Memory B cell (primary cell): ENCODE measurements around the gene ADCY10.
"Not testable (repeated sequence)": the region's sequence is repeated elsewhere in the genome, so short reads cannot be mapped to it uniquely, and the experiment has no call there.

Experiments
- ATAC-seq: fragments of 150-1000 bp; cut with Tn5 transposase; 2 replicates; pipeline ENCODE4 v1.10.0; 2021; ENCODE audit warnings: low read depth, mild to moderate bottlenecking, moderate library complexity
- DNase-seq, 2 donors: peaks; one replicate each; pipeline ENCODE4 v3.0.0; 2022; ENCODE audit warnings: low spot score in 2 of 2
- H3K27ac Mint-ChIP-seq: one replicate; pipeline ENCODE4 v1.8.0; 2022; ENCODE audit warnings: mild to moderate bottlenecking, moderate library complexity, mixed read lengths
- H3K27me3 Mint-ChIP-seq: one replicate; pipeline ENCODE4 v1.8.0; 2022; ENCODE audit warnings: mixed read lengths
- H3K36me3 Mint-ChIP-seq: one replicate; pipeline ENCODE4 v1.8.0; 2022; ENCODE audit warnings: mild to moderate bottlenecking, mixed read lengths
- H3K4me1 Mint-ChIP-seq: one replicate; pipeline ENCODE4 v1.8.0; 2022; ENCODE audit warnings: mixed read lengths
- H3K4me3 Mint-ChIP-seq: one replicate; pipeline ENCODE4 v1.8.0; 2022; ENCODE audit warnings: mild to moderate bottlenecking, moderate library complexity, mixed read lengths
- H3K9me3 Mint-ChIP-seq: one replicate; pipeline ENCODE4 v1.8.0; 2022; ENCODE audit warnings: mixed read lengths

Gene ADCY10

DNA sequence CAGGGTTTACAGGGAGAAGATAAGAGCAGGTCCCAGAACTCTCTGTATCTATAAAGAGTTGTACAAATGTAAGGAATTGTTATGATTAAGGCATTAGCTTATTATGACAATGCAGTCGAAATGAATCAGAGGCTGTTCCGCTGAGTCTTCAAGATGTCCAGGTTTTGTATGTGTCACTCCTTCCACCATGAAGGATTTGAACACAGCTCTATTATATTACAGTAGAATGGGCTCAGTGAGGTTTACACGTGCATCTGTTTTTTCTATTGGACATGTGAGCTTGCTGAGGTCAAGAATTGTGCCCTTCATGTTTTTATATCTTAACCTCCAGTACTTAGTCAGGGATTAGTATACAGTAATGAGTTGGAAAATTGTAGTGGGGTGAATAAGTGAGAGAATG, 105.8 kb downstream of the ADCY10 start:
- DNase-seq (no peak), ATAC-seq (no peak)
- Mint-ChIP-seq H3K27ac (no peak overlapping the region), H3K9me3 (peaks cover 11% of the 10 kb centered on the region), H3K4me3 (no peak overlapping the region), H3K36me3 (peaks cover 9% of the 10 kb centered on the region), H3K27me3 (peaks cover 2% of the 10 kb centered on the region), H3K4me1 (peaks cover 17% of the 10 kb centered on the region)

- peaks cover 17% of the 10 kb centered on the region for H3K4me1 Mint-ChIP-seq
- not testable (repeated sequence) for H3K27me3 Mint-ChIP-seq, H3K36me3 Mint-ChIP-seq, ATAC-seq, H3K27ac Mint-ChIP-seq, H3K4me3 Mint-ChIP-seq, DNase-seq, H3K9me3 Mint-ChIP-seq
Measured at GRCh38 chr1:167806676-167807075, 107.3 kb downstream of the ADCY10 start.

DNA sequence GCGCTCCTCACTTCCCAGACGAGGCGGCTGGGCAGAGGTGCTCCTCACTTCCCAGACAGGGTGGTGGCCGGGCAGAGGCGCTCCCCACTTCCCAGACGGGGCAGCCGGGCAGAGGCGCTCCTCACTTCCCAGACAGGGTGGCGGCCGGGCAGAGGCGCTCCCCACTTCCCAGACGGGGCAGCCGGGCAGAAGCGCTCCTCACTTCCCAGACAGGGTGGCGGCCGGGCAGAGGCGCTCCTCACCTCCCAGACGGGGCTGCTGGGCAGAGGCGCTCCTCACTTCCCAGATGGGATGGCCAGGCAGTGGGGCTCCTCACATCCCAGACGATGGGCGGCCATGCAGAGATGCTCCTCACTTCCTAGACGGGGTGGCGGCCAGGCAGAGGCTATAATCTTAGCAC, 107.7 kb downstream of the ADCY10 start:
- H3K4me3 Mint-ChIP-seq, ATAC-seq, H3K9me3 Mint-ChIP-seq, H3K27me3 Mint-ChIP-seq, DNase-seq, H3K27ac Mint-ChIP-seq, H3K36me3 Mint-ChIP-seq: not testable (repeated sequence)
- H3K4me1 Mint-ChIP-seq = peaks cover 17% of the 10 kb centered on the region

DNA sequence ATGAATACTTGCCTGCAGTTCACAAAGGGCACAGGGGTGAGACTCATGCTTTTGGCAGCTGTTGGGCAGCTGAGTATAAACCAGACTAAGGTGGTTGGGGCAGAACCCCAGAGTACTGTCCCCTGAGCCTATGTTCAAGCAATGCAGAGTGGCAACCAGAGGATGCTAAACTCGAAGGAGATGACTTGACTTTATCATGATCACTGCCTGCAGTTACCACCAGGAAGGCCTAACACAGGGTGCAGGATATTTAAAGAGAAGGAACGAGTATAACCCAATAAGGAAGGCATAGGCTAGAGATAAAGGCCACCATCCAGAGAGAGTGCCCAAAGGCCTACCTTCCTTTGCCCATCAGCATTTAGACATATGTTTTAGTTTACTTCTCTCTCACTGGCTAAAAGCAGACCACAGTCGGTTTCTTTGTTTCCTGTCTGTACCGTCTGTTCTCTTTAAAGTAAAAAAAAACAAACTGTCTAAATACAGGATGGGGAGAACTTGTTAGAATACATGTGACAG, 108.8 kb downstream of the ADCY10 start:
- peaks cover 17% of the 10 kb centered on the region for H3K4me1 Mint-ChIP-seq
- no peaks in the 10 kb centered on the region for H3K36me3 Mint-ChIP-seq
- no peak overlapping the region for H3K4me3 Mint-ChIP-seq
- no peaks in the 10 kb centered on the region for H3K9me3 Mint-ChIP-seq
- peak overlapping the region; percentile 47 for H3K27ac Mint-ChIP-seq
- H3K27me3 Mint-ChIP-seq = peaks cover 2% of the 10 kb centered on the region
- ATAC-seq (no peak), DNase-seq (no peak)

GRCh38 chr1:167803358-167804207, 110.4 kb downstream of the ADCY10 start:
- Mint-ChIP-seq H3K27me3 (no peaks in the 10 kb centered on the region), H3K27ac (peak overlapping the region; percentile 42), H3K4me1 (peaks cover 17% of the 10 kb centered on the region), H3K9me3 (no peaks in the 10 kb centered on the region), H3K4me3 (no peak overlapping the region), H3K36me3 (no peaks in the 10 kb centered on the region)
- ATAC-seq (peak; percentile 98), DNase-seq (peak; percentile 88 to 89)

DNA sequence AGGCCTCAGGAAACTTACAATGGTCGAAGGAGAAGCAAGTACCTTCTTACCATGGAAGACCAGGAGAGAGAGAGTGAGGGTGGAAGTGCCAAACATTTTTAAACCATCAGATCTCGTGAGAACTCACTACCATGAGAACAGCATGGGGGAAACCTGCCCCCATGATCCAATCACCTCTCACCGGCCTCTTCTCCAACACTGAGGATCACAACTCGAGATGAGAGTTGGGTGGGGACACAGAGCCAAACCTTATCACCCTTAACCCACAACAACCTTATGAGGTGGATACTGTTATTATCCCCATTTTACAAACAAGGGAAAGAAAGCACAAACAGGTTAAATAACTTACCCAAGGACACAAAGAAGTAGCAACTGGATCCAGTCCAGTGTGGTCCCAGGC, 111.7 kb downstream of the ADCY10 start:
- H3K4me3 Mint-ChIP-seq = no peak overlapping the region
- no peaks in the 10 kb centered on the region for H3K9me3 Mint-ChIP-seq
- peaks cover 17% of the 10 kb centered on the region for H3K4me1 Mint-ChIP-seq

GRCh38 chr1:167800251-167800650, 113.7 kb downstream of the ADCY10 start:
- no peak overlapping the region for H3K27ac Mint-ChIP-seq
- no peak for ATAC-seq

More for the DNA sequence above, 111.7 kb downstream of the ADCY10 start:
- H3K27me3 Mint-ChIP-seq = no peaks in the 10 kb centered on the region
- no peak overlapping the region for H3K27ac Mint-ChIP-seq
- no peaks in the 10 kb centered on the region for H3K36me3 Mint-ChIP-seq
- ATAC-seq (no peak), DNase-seq (no peak)

GRCh38 chr1:167799747-167800146, 114.2 kb downstream of the ADCY10 start:
- Mint-ChIP-seq H3K4me1 (peaks cover 9% of the 10 kb centered on the region), H3K9me3 (no peaks in the 10 kb centered on the region)

More at GRCh38 chr1:167800251-167800650, 113.7 kb downstream of the ADCY10 start:
- H3K9me3 Mint-ChIP-seq = no peaks in the 10 kb centered on the region
- no peak overlapping the region for H3K4me3 Mint-ChIP-seq
- no peaks in the 10 kb centered on the region for H3K36me3 Mint-ChIP-seq
- H3K27me3 Mint-ChIP-seq = no peaks in the 10 kb centered on the region
- peaks cover 14% of the 10 kb centered on the region for H3K4me1 Mint-ChIP-seq
- no peak for DNase-seq

GRCh38 chr1:167798952-167799351, 115.0 kb downstream of the ADCY10 start:
- no peak for ATAC-seq
- no peak overlapping the region for H3K4me3 Mint-ChIP-seq
- H3K27ac Mint-ChIP-seq = no peak overlapping the region
- no peak for DNase-seq
- no peaks in the 10 kb centered on the region for H3K9me3 Mint-ChIP-seq
- H3K4me1 Mint-ChIP-seq = peaks cover 4% of the 10 kb centered on the region
- H3K27me3 Mint-ChIP-seq = no peaks in the 10 kb centered on the region
- no peaks in the 10 kb centered on the region for H3K36me3 Mint-ChIP-seq

More at GRCh38 chr1:167799747-167800146, 114.2 kb downstream of the ADCY10 start:
- Mint-ChIP-seq H3K27ac (no peak overlapping the region), H3K4me3 (no peak overlapping the region), H3K36me3 (no peaks in the 10 kb centered on the region), H3K27me3 (no peaks in the 10 kb centered on the region)
- DNase-seq (no peak), ATAC-seq (no peak)

GRCh38 chr1:167797015-167797414, 116.9 kb downstream of the ADCY10 start:
- DNase-seq (no peak), ATAC-seq (no peak)
- H3K36me3 Mint-ChIP-seq = no peaks in the 10 kb centered on the region
- H3K4me3 Mint-ChIP-seq = no peak overlapping the region
- no peaks in the 10 kb centered on the region for H3K9me3 Mint-ChIP-seq
- no peak overlapping the region for H3K27ac Mint-ChIP-seq
- no peaks in the 10 kb centered on the region for H3K27me3 Mint-ChIP-seq
- H3K4me1 Mint-ChIP-seq = no peaks in the 10 kb centered on the region

DNA sequence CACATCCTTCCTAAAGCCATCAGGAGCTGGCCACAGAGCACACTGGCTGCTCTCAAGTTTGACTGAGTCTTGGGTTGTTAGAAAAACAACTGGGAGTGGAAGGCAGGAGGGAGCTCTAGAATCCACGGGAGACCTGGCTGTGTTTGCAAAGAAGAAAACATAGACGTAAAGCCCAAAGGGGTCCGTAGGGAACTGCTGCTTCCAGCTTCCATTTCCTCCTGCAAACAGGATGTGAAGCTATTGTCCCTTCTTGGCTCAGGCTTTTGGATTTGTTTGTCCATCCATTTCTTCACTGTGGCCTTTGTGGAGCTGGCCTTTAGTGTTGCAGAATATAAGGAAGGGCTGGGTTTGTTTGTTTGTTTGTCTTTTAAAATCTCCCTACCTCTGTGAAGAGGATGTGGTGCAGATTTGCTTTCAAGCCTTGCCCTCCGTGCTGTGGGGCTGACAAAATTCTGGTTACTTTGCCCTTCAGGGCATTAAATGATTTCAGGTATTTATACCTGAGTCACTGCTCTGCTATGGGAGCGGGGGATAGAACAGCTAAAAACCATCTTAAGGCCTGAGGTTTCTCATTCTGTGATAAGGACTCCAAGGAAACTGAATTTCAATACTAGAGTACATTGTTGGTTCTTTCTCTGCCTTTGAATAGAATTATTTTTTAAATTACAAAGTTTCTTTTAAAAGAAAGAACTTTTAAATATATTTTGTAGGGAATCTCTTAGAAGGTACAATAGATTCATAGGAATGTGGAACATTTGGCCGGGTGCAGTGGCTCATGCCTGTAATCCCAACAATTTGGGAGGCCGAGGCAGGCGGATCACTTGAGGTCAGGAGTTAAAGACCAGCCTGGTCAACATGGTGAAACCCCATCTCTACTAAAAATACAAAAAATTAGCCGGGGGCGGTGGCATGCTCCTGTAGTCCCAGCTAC, 117.9 kb downstream of the ADCY10 start:
- H3K27ac Mint-ChIP-seq = no peak overlapping the region
- H3K4me3 Mint-ChIP-seq = no peak overlapping the region
- H3K27me3 Mint-ChIP-seq = no peaks in the 10 kb centered on the region
- H3K36me3 Mint-ChIP-seq = peaks cover under 1% of the 10 kb centered on the region
- no peaks in the 10 kb centered on the region for H3K9me3 Mint-ChIP-seq
- H3K4me1 Mint-ChIP-seq = no peaks in the 10 kb centered on the region
- ATAC-seq (no peak), DNase-seq (no peak)

DNA sequence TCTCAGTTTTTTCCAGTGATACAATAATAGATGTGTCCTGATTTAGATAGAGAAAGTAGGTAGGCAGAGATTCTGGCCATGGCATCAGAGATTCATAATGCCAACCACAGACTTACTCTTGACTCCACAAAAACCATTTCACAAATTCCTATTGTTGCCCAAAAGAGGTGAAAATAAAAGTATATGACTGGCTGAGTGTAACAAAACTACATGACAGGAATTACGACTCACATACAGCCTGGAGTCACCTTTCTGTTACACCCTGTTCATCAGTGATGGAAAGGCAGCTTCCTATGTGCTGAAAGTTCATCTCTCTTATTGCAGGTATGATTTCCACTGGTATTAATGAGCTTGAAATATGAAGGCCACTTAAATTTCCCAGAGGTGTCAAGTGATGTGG, 119.9 kb downstream of the ADCY10 start:
- no peaks in the 10 kb centered on the region for H3K9me3 Mint-ChIP-seq
- no peak overlapping the region for H3K4me3 Mint-ChIP-seq
- no peaks in the 10 kb centered on the region for H3K4me1 Mint-ChIP-seq
- no peaks in the 10 kb centered on the region for H3K27me3 Mint-ChIP-seq
- ATAC-seq (no peak), DNase-seq (no peak)
- H3K36me3 Mint-ChIP-seq = peaks cover 12% of the 10 kb centered on the region
- H3K27ac Mint-ChIP-seq = no peak overlapping the region

DNA sequence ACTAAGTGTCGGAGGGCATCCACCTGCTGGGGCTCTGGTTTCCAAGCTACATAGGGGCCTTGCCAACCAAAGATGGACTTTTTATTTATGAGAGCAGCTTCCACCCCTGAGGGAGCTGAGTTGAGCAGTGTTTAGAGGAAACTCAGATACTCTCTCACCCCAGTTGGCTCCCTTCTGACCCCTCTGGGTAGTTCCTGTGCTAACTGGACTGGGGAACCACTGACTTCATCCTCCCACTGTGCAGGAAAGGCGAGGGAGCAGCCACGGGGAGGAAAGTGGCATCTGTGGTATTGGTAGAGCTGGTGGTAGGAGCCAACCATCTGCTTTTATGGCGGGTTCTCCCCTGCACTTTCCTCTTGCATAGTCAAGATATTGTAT, 121.8 kb downstream of the ADCY10 start:
- no peaks in the 10 kb centered on the region for H3K27me3 Mint-ChIP-seq
- H3K36me3 Mint-ChIP-seq = peaks cover 19% of the 10 kb centered on the region
- no peak for ATAC-seq
- H3K27ac Mint-ChIP-seq = no peak overlapping the region
- DNase-seq = no peak
- no peaks in the 10 kb centered on the region for H3K9me3 Mint-ChIP-seq
- no peak overlapping the region for H3K4me3 Mint-ChIP-seq
- H3K4me1 Mint-ChIP-seq = no peaks in the 10 kb centered on the region
